AG10803 (cell line): ENCODE results near the gene GALNTL6.

Source experiments
- DNase-seq: peaks from one replicate; pipeline ENCODE4 v3.0.0; 2010; ENCODE audit warnings: low read depth
- H3K4me3 ChIP-seq: 2 replicates; pipeline ENCODE4 v1.5.1; 2011; ENCODE audit warnings: mild to moderate bottlenecking, low read length, control low read depth
- CTCF ChIP-seq: conservative IDR thresholded peaks from 2 replicates; pipeline ENCODE4 v1.5.1; 2011; ENCODE audit warnings: mild to moderate bottlenecking, low read length, control low read depth, inconsistent platforms

The GALNTL6 gene

GRCh38 chr4:173056710-173057109, 1243.5 kb downstream of the GALNTL6 start:
- DNase-seq, result no peak
- no peak for TF ChIP-seq CTCF
- no peak overlapping the region for H3K4me3 ChIP-seq

GRCh38 chr4:173057442-173057841, 1244.2 kb downstream of the GALNTL6 start:
- no peak for TF ChIP-seq CTCF
- no peak overlapping the region for H3K4me3 ChIP-seq
- no peak for DNase-seq

- H3K4me3 ChIP-seq, result no peak overlapping the region
- no peak for DNase-seq
- no peak for TF ChIP-seq CTCF
These were observed 1244.7 kb downstream of the GALNTL6 start for GRCh38 chr4:173057901-173058300.

- TF ChIP-seq CTCF, result no peak
- DNase-seq, result no peak
- no peak overlapping the region for H3K4me3 ChIP-seq
These were observed 1248.0 kb downstream of the GALNTL6 start for GRCh38 chr4:173061160-173061559.

GRCh38 chr4:173073939-173074500, 1260.8 kb downstream of the GALNTL6 start:
- DNase-seq, result no peak
- TF ChIP-seq CTCF, result no peak
- H3K4me3 ChIP-seq, result no peak overlapping the region

GRCh38 chr4:173074501-173074946, 1261.3 kb downstream of the GALNTL6 start:
- DNase-seq, result peak; percentile 58
- H3K4me3 ChIP-seq, result no peak overlapping the region
- no peak for TF ChIP-seq CTCF

- no peak overlapping the region for H3K4me3 ChIP-seq
- DNase-seq, result no peak
- no peak for TF ChIP-seq CTCF
These were observed 1263.9 kb downstream of the GALNTL6 start for GRCh38 chr4:173076903-173077634.
